GM12865 (cell line): Measurements from ENCODE around the gene UBA1.

Source experiments
- DNase-seq: peaks from one replicate; pipeline ENCODE4 v3.0.0; 2010; ENCODE audit warnings: low read depth
- H3K4me3 ChIP-seq: 2 replicates; pipeline ENCODE4 v1.5.1; 2011; ENCODE audit warnings: mild to moderate bottlenecking, low read depth, low read length, control low read depth
- CTCF ChIP-seq: IDR thresholded peaks from 2 replicates; pipeline ENCODE4 v1.5.1; 2011; ENCODE audit warnings: low read length, control low read depth, low read depth, inconsistent platforms; ENCODE audit not compliant: insufficient read depth; ENCODE audit errors: missing control alignments

The UBA1 gene

GRCh38 chrX:47228550-47229270, 35.1 kb downstream of the UBA1 start:
- no peak for TF ChIP-seq CTCF
- no peak overlapping the region for H3K4me3 ChIP-seq
- no peak for DNase-seq

- TF ChIP-seq CTCF: no peak
- DNase-seq: no peak
- no peak overlapping the region for H3K4me3 ChIP-seq
Measured at GRCh38 chrX:47229427-47229826, 35.8 kb downstream of the UBA1 start.

- no peak for TF ChIP-seq CTCF
- no peak overlapping the region for H3K4me3 ChIP-seq
- no peak for DNase-seq
Measured at GRCh38 chrX:47230136-47230868, 36.7 kb downstream of the UBA1 start.

- no peak for TF ChIP-seq CTCF
- no peak overlapping the region for H3K4me3 ChIP-seq
- no peak for DNase-seq
Measured at GRCh38 chrX:47231167-47231566, 37.5 kb downstream of the UBA1 start.

- H3K4me3 ChIP-seq: peak overlapping the region; percentile 87
- no peak for TF ChIP-seq CTCF
- DNase-seq: peak; percentile 28
Measured at GRCh38 chrX:47232197-47232802, 38.7 kb downstream of the UBA1 start.

- TF ChIP-seq CTCF: no peak
- H3K4me3 ChIP-seq: peak within 1 kb of the TSS; percentile 87
- peak; percentile 81 for DNase-seq
Measured at GRCh38 chrX:47232803-47233332, 39.2 kb downstream of the UBA1 start, which contains the start of gene USP11. USP11 (plus strand) TSS chrX:47233009; CDS start chrX:47233044, 35 bp downstream.
